ENCODE data around the gene DLG5.

- TF ChIP-seq ZFX (IDR thresholded peaks at IDR 0.05) = no peak
- TF ChIP-seq CTCF (conservative IDR thresholded peaks at IDR 0.05) = no peak
These were observed 34.3 kb upstream of the DLG5 start for GRCh38 chr10:77960829-77961329.
